A673 (cell line): Measurements from ENCODE around the gene EPHA8. TPM values are rescaled to one million over a fixed set of nuclear protein-coding genes. Genes with fewer than 3 reads are reported as not detected.
A peak's percentile ranks its signal among the peaks of the same experiment; 100 is the strongest.

Experiments
- BruUV-seq: library from RNA; stranded (reverse); fragments of 400-500 nt; replicated peaks from 2 replicates; lab custom pipeline; 2021; lab: Mats Ljungman, UMichigan
- CTCF ChIA-PET: fragments of 300-600 bp; sonication (Branson Sonifier 250); formaldehyde crosslinking; loops from one replicate; lab custom pipeline; 2022; ENCODE audit warnings: antibody characterized with exemption; lab: Charles Lee
- POLR2A ChIA-PET: fragments of 300-600 bp; sonication (Branson Sonifier 250); formaldehyde crosslinking; loops from one replicate; lab custom pipeline; 2022; ENCODE audit warnings: antibody characterized with exemption; ENCODE audit not compliant: low non-redundant PET; lab: Charles Lee
- DNase-seq: peaks from one replicate; pipeline ENCODE4 v3.0.0-alpha.2; 2015; ENCODE audit warnings: low spot score
- H3K27ac ChIP-seq: fragments of 200-600 bp; sonication (generic); 2 replicates; pipeline ENCODE4 v1.5.1; 2016; ENCODE audit warnings: mixed run types, low read depth, mild to moderate bottlenecking, mixed read lengths, antibody characterized with exemption, low read length; ENCODE audit not compliant: poor library complexity, severe bottlenecking
- H3K27me3 ChIP-seq: fragments of 200-600 bp; sonication (generic); replicated peaks from 2 replicates; pipeline ENCODE4 v1.6.1; 2017; ENCODE audit warnings: mixed run types, low read depth, mild to moderate bottlenecking, mixed read lengths, antibody characterized with exemption, low read length; ENCODE audit not compliant: insufficient read depth, poor library complexity
- H3K36me3 ChIP-seq: fragments of 200-600 bp; sonication (generic); 2 replicates; pipeline ENCODE4 v1.6.1; 2016; ENCODE audit warnings: mixed run types, mild to moderate bottlenecking, mixed read lengths, antibody characterized with exemption, low read length; ENCODE audit not compliant: insufficient read depth, poor library complexity, severe bottlenecking
- H3K4me1 ChIP-seq: fragments of 200-600 bp; sonication (generic); 2 replicates; pipeline ENCODE4 v1.6.1; 2017; ENCODE audit warnings: mixed run types, mild to moderate bottlenecking, mixed read lengths, antibody characterized with exemption, low read length; ENCODE audit not compliant: insufficient read depth, poor library complexity, severe bottlenecking
- H3K4me3 ChIP-seq: fragments of 200-600 bp; sonication (generic); 2 replicates; pipeline ENCODE4 v1.5.1; 2016; ENCODE audit warnings: low read depth, mixed run types, mild to moderate bottlenecking, mixed read lengths, low read length; ENCODE audit not compliant: poor library complexity, severe bottlenecking
- H3K9me3 ChIP-seq: fragments of 200-600 bp; sonication (generic); 2 replicates; pipeline ENCODE4 v1.6.1; 2016; ENCODE audit warnings: mixed run types, low read depth, mild to moderate bottlenecking, mixed read lengths, antibody characterized with exemption, low read length; ENCODE audit not compliant: poor library complexity, severe bottlenecking
- EZH2 ChIP-seq: fragments of 200-600 bp; sonication (generic); IDR thresholded peaks from 2 replicates; pipeline ENCODE4 v1.6.1; 2017; ENCODE audit warnings: borderline replicate concordance, low read depth, mild to moderate bottlenecking, mixed read lengths, antibody characterized with exemption, low read length; ENCODE audit not compliant: poor library complexity, severe bottlenecking
- intact Hi-C: fragments of 100-400 bp; cut with micrococcal nuclease; formaldehyde crosslinking; loops from one replicate; pipeline ENCODE4 v1.10.0; 2022; ENCODE audit not compliant: unreplicated experiment
- total RNA-seq: library from RNA; stranded (reverse); gene quantifications from 2 replicates; pipeline ENCODE4 v1.2.3, GENCODE V29; 2021
- TF ChIP-seq, protein P1 (sequence below): fragments of 300-800, 200-600 bp; sonication (generic); conservative IDR thresholded peaks from 2 replicates; pipeline ENCODE4 v1.5.1; 2017; ENCODE audit warnings: low read depth, mild to moderate bottlenecking, antibody characterized with exemption, low read length, moderate library complexity, mixed read lengths

Gene EPHA8
- total RNA-seq, 1 experiment from 2014 or later: not detected

DNA sequence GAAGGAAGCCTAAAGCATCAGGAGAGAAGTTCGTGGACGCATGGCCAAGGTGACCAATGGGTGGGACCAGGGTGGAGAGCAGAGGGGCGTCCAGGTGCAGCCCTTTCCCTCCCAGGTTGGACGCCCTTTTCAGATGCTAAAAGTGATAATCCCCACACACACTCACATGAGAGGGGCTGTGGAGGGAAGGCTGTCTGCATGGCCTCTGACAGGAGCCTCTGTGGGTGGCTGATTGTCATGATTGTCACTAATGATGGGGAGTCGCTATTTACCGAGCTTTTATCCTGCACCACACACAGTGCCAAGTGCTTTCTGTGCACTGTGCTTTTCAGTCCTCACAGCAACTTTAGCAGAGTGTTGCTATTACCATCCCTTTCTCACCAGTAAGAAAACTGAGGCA is 46.0 kb downstream of the EPHA8 start:
- Histone ChIP-seq H3K27me3 (peaks cover 90% of the 10 kb centered on the region), H3K36me3 (no peaks in the 10 kb centered on the region), H3K4me3 (no peak overlapping the region), H3K9me3 (no peaks in the 10 kb centered on the region), H3K4me1 (no peaks in the 10 kb centered on the region), H3K27ac (no peak overlapping the region)
- ChIA-PET POLR2A (no interaction called here), CTCF (no interaction called here)
- intact Hi-C loops: no loop called here
- TF ChIP-seq, protein P1, sequence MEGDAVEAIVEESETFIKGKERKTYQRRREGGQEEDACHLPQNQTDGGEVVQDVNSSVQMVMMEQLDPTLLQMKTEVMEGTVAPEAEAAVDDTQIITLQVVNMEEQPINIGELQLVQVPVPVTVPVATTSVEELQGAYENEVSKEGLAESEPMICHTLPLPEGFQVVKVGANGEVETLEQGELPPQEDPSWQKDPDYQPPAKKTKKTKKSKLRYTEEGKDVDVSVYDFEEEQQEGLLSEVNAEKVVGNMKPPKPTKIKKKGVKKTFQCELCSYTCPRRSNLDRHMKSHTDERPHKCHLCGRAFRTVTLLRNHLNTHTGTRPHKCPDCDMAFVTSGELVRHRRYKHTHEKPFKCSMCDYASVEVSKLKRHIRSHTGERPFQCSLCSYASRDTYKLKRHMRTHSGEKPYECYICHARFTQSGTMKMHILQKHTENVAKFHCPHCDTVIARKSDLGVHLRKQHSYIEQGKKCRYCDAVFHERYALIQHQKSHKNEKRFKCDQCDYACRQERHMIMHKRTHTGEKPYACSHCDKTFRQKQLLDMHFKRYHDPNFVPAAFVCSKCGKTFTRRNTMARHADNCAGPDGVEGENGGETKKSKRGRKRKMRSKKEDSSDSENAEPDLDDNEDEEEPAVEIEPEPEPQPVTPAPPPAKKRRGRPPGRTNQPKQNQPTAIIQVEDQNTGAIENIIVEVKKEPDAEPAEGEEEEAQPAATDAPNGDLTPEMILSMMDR: no peak
- no peak for TF ChIP-seq EZH2
- no TSS peak for BruUV-seq
- DNase-seq: no peak

GRCh38 chr1:22611530-22611947 is 48.2 kb downstream of the EPHA8 start:
- no peak overlapping the region for H3K27ac ChIP-seq
- ChIA-PET POLR2A (no interaction called here), CTCF (no interaction called here)
- no peaks in the 10 kb centered on the region for H3K9me3 ChIP-seq
- no peaks in the 10 kb centered on the region for H3K36me3 ChIP-seq
- H3K4me3 ChIP-seq: no peak overlapping the region
- H3K4me1 ChIP-seq: no peaks in the 10 kb centered on the region
- DNase-seq: peak; percentile 65
- no TSS peak for BruUV-seq
- intact Hi-C loops: no loop called here
- H3K27me3 ChIP-seq: peaks cover 87% of the 10 kb centered on the region
- no peak for TF ChIP-seq EZH2
- TF ChIP-seq, protein P1: no peak

- no peak for DNase-seq
- POLR2A ChIA-PET: no interaction called here
- H3K27ac ChIP-seq: no peak overlapping the region
- H3K9me3 ChIP-seq: no peaks in the 10 kb centered on the region
- H3K4me1 ChIP-seq: no peaks in the 10 kb centered on the region
- TF ChIP-seq, protein P1: no peak
- TF ChIP-seq EZH2: no peak
- H3K27me3 ChIP-seq: peaks cover 87% of the 10 kb centered on the region
- intact Hi-C loops: no loop called here
- H3K36me3 ChIP-seq: no peaks in the 10 kb centered on the region
- no peak overlapping the region for H3K4me3 ChIP-seq
- CTCF ChIA-PET: no interaction called here
- BruUV-seq: no TSS peak
Measured at GRCh38 chr1:22612671-22613571, 49.6 kb downstream of the EPHA8 start.
